K562 (cell line): Measurements from ENCODE around the gene CD151. TPM values are rescaled to one million over a fixed set of nuclear protein-coding genes. Genes with fewer than 3 reads are reported as not detected.
A peak's percentile ranks its signal among the peaks of the same experiment; 100 is the strongest.

ENCODE experiments used
- ARHGAP35 ChIP-seq: fragments of 450-650 bp; IDR thresholded peaks from 2 replicates; pipeline ENCODE4 v1.6.1; 2018; ENCODE audit not compliant: partially characterized antibody
- BRD9 ChIP-seq: fragments of 450-650 bp; IDR thresholded peaks from 2 replicates; pipeline ENCODE4 v1.6.1; 2018; ENCODE audit warnings: low read depth; ENCODE audit not compliant: partially characterized antibody
- CEBPB ChIP-seq: fragments of 450-650 bp; IDR thresholded peaks from 2 replicates; pipeline ENCODE4 v1.6.1; 2016; ENCODE audit warnings: missing genetic modification characterization, missing compliant biosample characterization
- DACH1 ChIP-seq: fragments of 450-650 bp; IDR thresholded peaks from 2 replicates; pipeline ENCODE4 v1.6.1; 2018; ENCODE audit not compliant: partially characterized antibody
- GATAD2A ChIP-seq: fragments of 450-650 bp; IDR thresholded peaks from 2 replicates; pipeline ENCODE4 v1.6.1; 2017
- HDAC1 ChIP-seq, 2 experiments: fragments of 450-650 bp; IDR thresholded peaks; 2 replicates each; pipeline ENCODE4 v1.6.1; 2016 to 2017; ENCODE audit warnings: inconsistent platforms in 1 of 2, mild to moderate bottlenecking in 1 of 2, moderate library complexity in 1 of 2
- KDM4B ChIP-seq, 2 experiments: fragments of 450-650 bp in 1 of 2; sonication (generic) in 1 of 2; IDR thresholded peaks; 2 replicates each; pipeline ENCODE4 v1.6.1; 2016 to 2017; ENCODE audit warnings: borderline replicate concordance in 2 of 2, antibody characterized with exemption in 1 of 2, low read depth in 1 of 2, mild to moderate bottlenecking in 1 of 2
- NCOA1 ChIP-seq: fragments of 450-650 bp; IDR thresholded peaks from 2 replicates; pipeline ENCODE4 v1.6.1; 2016; ENCODE audit warnings: low read depth
- POLR2H ChIP-seq: IDR thresholded peaks from 2 replicates; pipeline ENCODE4 v1.6.1; 2016; ENCODE audit warnings: missing genetic modification characterization, low read depth, mild to moderate bottlenecking, control low read depth, missing compliant biosample characterization, moderate library complexity
- RBM22 ChIP-seq: fragments of 200-400 bp; formaldehyde crosslinking; IDR thresholded peaks from 2 replicates; pipeline ENCODE4 v1.6.1; 2018; ENCODE audit warnings: low read length, low read depth; ENCODE audit not compliant: poor library complexity, severe bottlenecking
- RFX7 ChIP-seq: fragments of 250-450 bp; sonication (Bioruptor Pico); IDR thresholded peaks from 2 replicates; pipeline ENCODE4 v1.5.1; 2021; ENCODE audit warnings: mild to moderate bottlenecking
- SAP30 ChIP-seq: fragments of 200-600 bp; sonication (generic); IDR thresholded peaks from 2 replicates; pipeline ENCODE4 v1.6.1; 2012; ENCODE audit warnings: borderline replicate concordance, low read depth, mild to moderate bottlenecking, moderate library complexity, low read length, control low read depth, inconsistent platforms; ENCODE audit not compliant: insufficient read depth, poor library complexity, severe bottlenecking
- SNRNP70 ChIP-seq: fragments of 200-400 bp; formaldehyde crosslinking; optimal IDR thresholded peaks from 2 replicates; pipeline ENCODE3; 2017; ENCODE audit warnings: low read depth, low read length
- SP1 ChIP-seq: sonication (generic); formaldehyde crosslinking; IDR thresholded peaks from 2 replicates; pipeline ENCODE4 v1.8.1; 2022; ENCODE audit warnings: mild to moderate bottlenecking, missing genetic modification reagents
- TRIM24 ChIP-seq, 2 experiments: fragments of 450-650 bp; IDR thresholded peaks; 2 replicates each; pipeline ENCODE4 v1.6.1; 2016
- ZBED1 ChIP-seq: IDR thresholded peaks from 2 replicates; pipeline ENCODE4 v1.6.1; 2014
- ZBTB7A ChIP-seq: IDR thresholded peaks from 2 replicates; pipeline ENCODE4 v1.6.1; 2011; ENCODE audit warnings: low read depth, mild to moderate bottlenecking, low read length, moderate library complexity, borderline replicate concordance; ENCODE audit not compliant: control insufficient read depth
- ZNF174 ChIP-seq: fragments of 250-450 bp; sonication (Bioruptor Pico); IDR thresholded peaks from 2 replicates; pipeline ENCODE4 v1.4.0; 2020; ENCODE audit warnings: mild to moderate bottlenecking
- ZNF212 ChIP-seq: fragments of 450-650 bp; formaldehyde crosslinking; IDR thresholded peaks from 2 replicates; pipeline ENCODE4 v1.4.0; 2020; ENCODE audit warnings: mild to moderate bottlenecking
- ZNF274 ChIP-seq: IDR thresholded peaks from 2 replicates; pipeline ENCODE4 v1.6.1; 2011; ENCODE audit warnings: low read depth, mild to moderate bottlenecking, low read length, moderate library complexity, borderline replicate concordance
- polyA plus RNA-seq, 8 experiments: library from polyadenylated mRNA; depleted of rRNA in 4 of 8; stranded (reverse) in 5 of 8; unstranded in 3 of 8; fragments of >200 nt; fragmentation: Nextera tagmentation in 2 of 8; fragmentation: Illumina TruSeq in 1 of 8; extraction: Ambion mirVana in 2 of 8; extraction: Trizol in 1 of 8; gene quantifications; 2 replicates each; pipeline versions ENCODE4 v1.2.1 to v1.2.3, GENCODE V29; 2011 to 2014; ENCODE audit warnings: inconsistent platforms in 1 of 8, missing spikeins in 1 of 8
- total RNA-seq, 7 experiments: library from RNA; depleted of rRNA in 6 of 7; stranded (reverse); fragments of >200 nt in 6 of 7; fragmentation: Illumina TruSeq in 2 of 7; extraction: Trizol in 2 of 7; gene quantifications; 2 replicates each; pipeline versions ENCODE4 v1.2.1 to v1.2.3, GENCODE V29; 2011 to 2021; ENCODE audit warnings: low replicate concordance in 1 of 7
- TF ChIP-seq, protein P1 (sequence below), 3 experiments: fragments of 200-800 bp in 1 of 3; sonication (Bioruptor generic) in 1 of 3; sonication (generic) in 1 of 3; formaldehyde crosslinking in 1 of 3; IDR thresholded peaks; 2 replicates each; pipeline versions ENCODE4 v1.6.1 to v1.8.0; 2016 to 2022; ENCODE audit warnings: mild to moderate bottlenecking in 2 of 3, missing compliant biosample characterization in 2 of 3, missing genetic modification characterization in 2 of 3, missing genetic modification reagents in 1 of 3
- TF ChIP-seq, protein P2 (sequence below): sonication (generic); formaldehyde crosslinking; IDR thresholded peaks from 2 replicates; pipeline ENCODE4 v1.8.1; 2022; ENCODE audit warnings: missing genetic modification reagents
- TF ChIP-seq, protein P3 (sequence below): fragments of 450-650 bp; formaldehyde crosslinking; IDR thresholded peaks from 2 replicates; pipeline ENCODE4 v1.4.0; 2022; ENCODE audit warnings: missing genetic modification characterization
- TF ChIP-seq, protein P4 (sequence below): fragments of 450-650 bp; formaldehyde crosslinking; IDR thresholded peaks from 2 replicates; pipeline ENCODE4 v1.4.0; 2020; ENCODE audit warnings: mild to moderate bottlenecking
- TF ChIP-seq, protein P5 (sequence below): sonication (generic); formaldehyde crosslinking; IDR thresholded peaks from 2 replicates; pipeline ENCODE4 v1.8.0; 2023; ENCODE audit warnings: mild to moderate bottlenecking, missing genetic modification reagents

Gene CD151
- total and polyA plus RNA-seq, 9 of the 15 experiments (the other 6 are each of a cell fraction or from before 2014, with no cell fraction given) = 2.3 to 187 (median 140) TPM

DNA sequence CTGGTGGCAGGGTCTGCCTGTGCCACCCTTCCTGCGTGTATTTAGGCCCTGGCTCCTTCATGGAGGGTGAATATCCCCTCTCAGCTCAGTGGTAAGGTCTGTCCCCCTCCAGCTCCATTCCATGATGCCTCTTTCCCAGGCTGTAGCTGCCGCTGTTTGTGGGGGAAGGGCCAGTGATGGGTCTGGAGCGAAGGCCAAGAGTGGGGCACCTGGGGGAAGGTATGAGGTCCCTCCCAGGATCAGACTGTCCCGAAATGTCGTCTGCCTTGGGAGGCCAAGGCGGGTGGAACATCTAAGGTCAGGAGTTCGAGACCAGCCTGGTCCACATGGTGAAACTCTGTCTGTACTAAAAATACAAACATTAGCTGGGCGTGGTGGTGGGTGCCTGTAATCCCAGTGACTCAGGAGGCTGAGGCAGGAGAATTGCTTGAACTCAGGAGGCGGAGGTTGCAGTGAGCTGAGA, 1.1 kb downstream of the CD151 start (continued):
- TF ChIP-seq POLR2H (tag) (no peak), ZBTB7A (no peak), KDM4B (IDR thresholded peaks at IDR 0.05; ENCODE audit: borderline replicate concordance in 2 of 2, low read depth in 1 of 2) (no peak), ZNF174 (CRISPR knock-in tag) (no peak), TRIM24 (IDR thresholded peaks at IDR 0.05) (no peak), RBM22 (no peak), ZNF212 (no peak), RFX7 (no peak), ZBED1 (no peak), DACH1 (no peak), GATAD2A (no peak), CEBPB (tag) (peak; percentile 6; the same call in 1 of the 2 replicates), ARHGAP35 (no peak), SNRNP70 (no peak), NCOA1 (no peak), SAP30 (peak; percentile 35), BRD9 (no peak), SP1 (CRISPR knock-in tag) (no peak), HDAC1 (IDR thresholded peaks at IDR 0.05) (no peak), ZNF274 (no peak)
- TF ChIP-seq, protein P1, sequence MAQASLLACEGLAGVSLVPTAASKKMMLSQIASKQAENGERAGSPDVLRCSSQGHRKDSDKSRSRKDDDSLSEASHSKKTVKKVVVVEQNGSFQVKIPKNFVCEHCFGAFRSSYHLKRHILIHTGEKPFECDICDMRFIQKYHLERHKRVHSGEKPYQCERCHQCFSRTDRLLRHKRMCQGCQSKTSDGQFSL (CRISPR knock-in tag; IDR thresholded peaks at IDR 0.05) = peak; percentile 79
- TF ChIP-seq, protein P1 (tag; IDR thresholded peaks at IDR 0.05) = no peak
- TF ChIP-seq, protein P2, sequence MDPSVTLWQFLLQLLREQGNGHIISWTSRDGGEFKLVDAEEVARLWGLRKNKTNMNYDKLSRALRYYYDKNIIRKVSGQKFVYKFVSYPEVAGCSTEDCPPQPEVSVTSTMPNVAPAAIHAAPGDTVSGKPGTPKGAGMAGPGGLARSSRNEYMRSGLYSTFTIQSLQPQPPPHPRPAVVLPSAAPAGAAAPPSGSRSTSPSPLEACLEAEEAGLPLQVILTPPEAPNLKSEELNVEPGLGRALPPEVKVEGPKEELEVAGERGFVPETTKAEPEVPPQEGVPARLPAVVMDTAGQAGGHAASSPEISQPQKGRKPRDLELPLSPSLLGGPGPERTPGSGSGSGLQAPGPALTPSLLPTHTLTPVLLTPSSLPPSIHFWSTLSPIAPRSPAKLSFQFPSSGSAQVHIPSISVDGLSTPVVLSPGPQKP (CRISPR knock-in tag) = no peak
- TF ChIP-seq, protein P3, sequence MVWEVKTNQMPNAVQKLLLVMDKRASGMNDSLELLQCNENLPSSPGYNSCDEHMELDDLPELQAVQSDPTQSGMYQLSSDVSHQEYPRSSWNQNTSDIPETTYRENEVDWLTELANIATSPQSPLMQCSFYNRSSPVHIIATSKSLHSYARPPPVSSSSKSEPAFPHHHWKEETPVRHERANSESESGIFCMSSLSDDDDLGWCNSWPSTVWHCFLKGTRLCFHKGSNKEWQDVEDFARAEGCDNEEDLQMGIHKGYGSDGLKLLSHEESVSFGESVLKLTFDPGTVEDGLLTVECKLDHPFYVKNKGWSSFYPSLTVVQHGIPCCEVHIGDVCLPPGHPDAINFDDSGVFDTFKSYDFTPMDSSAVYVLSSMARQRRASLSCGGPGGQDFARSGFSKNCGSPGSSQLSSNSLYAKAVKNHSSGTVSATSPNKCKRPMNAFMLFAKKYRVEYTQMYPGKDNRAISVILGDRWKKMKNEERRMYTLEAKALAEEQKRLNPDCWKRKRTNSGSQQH = 0 out of 2 replicates have a peak, but pooled peaks have one; percentile 16
- TF ChIP-seq, protein P4, sequence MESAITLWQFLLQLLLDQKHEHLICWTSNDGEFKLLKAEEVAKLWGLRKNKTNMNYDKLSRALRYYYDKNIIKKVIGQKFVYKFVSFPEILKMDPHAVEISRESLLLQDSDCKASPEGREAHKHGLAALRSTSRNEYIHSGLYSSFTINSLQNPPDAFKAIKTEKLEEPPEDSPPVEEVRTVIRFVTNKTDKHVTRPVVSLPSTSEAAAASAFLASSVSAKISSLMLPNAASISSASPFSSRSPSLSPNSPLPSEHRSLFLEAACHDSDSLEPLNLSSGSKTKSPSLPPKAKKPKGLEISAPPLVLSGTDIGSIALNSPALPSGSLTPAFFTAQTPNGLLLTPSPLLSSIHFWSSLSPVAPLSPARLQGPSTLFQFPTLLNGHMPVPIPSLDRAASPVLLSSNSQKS (CRISPR knock-in tag) = no peak
- TF ChIP-seq, protein P5, sequence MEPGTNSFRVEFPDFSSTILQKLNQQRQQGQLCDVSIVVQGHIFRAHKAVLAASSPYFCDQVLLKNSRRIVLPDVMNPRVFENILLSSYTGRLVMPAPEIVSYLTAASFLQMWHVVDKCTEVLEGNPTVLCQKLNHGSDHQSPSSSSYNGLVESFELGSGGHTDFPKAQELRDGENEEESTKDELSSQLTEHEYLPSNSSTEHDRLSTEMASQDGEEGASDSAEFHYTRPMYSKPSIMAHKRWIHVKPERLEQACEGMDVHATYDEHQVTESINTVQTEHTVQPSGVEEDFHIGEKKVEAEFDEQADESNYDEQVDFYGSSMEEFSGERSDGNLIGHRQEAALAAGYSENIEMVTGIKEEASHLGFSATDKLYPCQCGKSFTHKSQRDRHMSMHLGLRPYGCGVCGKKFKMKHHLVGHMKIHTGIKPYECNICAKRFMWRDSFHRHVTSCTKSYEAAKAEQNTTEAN (CRISPR knock-in tag) = no peak
